Measurements from ENCODE around the gene ZNF865.

The ZNF865 gene

DNA sequence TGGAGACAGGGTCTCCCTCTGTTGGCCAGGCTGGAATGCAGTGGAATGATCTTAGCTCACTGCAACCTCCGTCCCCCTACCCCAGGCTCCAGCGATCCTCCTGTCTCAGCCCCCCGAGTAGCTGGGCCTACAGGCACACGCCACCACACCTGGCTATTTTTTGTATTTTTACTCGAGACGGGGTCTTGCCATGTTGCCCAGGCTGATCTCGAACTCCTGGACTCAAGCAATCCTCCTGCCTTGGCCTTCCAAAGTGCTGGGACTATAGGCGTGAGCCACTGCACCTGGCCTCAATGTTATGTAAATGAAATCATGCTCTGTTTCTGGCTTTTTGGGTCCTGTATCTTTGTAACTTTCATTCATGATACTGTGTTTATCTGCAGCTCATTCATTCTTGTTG is 16.7 kb upstream of the ZNF865 start:
- no peak for DNase-seq (ENCODE audit: low read depth in 2 of 2)
- H3K4me3 ChIP-seq (replicated peaks in 1 of 2; ENCODE audit: low read depth in 2 of 2, low read length in 2 of 2), result no peak overlapping the region

DNA sequence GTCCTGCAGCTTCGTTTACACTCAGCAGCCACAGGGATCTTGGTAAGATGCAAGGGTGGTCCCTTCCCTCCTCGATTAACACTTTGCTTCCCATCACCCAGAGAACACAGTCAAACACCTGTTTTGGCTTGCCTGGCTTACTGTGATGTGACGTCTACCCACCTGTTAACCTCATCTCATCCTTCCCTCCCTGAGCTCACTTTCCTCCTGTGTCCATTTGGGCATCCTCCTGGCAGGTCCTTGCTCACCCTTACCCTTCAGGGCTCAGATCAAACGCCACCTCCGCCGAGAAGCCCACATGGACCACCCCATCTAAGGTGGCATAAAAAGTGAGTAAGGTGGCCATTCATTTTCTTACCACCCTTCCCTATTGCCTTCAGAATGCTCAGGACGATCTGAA is 15.3 kb upstream of the ZNF865 start:
- H3K4me3 ChIP-seq (replicated peaks in 1 of 2; ENCODE audit: low read depth in 2 of 2, low read length in 2 of 2), result no peak overlapping the region
- TF ChIP-seq, protein P1, sequence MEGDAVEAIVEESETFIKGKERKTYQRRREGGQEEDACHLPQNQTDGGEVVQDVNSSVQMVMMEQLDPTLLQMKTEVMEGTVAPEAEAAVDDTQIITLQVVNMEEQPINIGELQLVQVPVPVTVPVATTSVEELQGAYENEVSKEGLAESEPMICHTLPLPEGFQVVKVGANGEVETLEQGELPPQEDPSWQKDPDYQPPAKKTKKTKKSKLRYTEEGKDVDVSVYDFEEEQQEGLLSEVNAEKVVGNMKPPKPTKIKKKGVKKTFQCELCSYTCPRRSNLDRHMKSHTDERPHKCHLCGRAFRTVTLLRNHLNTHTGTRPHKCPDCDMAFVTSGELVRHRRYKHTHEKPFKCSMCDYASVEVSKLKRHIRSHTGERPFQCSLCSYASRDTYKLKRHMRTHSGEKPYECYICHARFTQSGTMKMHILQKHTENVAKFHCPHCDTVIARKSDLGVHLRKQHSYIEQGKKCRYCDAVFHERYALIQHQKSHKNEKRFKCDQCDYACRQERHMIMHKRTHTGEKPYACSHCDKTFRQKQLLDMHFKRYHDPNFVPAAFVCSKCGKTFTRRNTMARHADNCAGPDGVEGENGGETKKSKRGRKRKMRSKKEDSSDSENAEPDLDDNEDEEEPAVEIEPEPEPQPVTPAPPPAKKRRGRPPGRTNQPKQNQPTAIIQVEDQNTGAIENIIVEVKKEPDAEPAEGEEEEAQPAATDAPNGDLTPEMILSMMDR (IDR thresholded peaks at IDR 0.05; ENCODE audit: low read depth, low read length), result no peak
- DNase-seq (ENCODE audit: low read depth in 2 of 2), result no peak

More for the DNA sequence above, 16.7 kb upstream of the ZNF865 start:
- TF ChIP-seq, protein P1 (IDR thresholded peaks at IDR 0.05; ENCODE audit: low read depth, low read length), result no peak

DNA sequence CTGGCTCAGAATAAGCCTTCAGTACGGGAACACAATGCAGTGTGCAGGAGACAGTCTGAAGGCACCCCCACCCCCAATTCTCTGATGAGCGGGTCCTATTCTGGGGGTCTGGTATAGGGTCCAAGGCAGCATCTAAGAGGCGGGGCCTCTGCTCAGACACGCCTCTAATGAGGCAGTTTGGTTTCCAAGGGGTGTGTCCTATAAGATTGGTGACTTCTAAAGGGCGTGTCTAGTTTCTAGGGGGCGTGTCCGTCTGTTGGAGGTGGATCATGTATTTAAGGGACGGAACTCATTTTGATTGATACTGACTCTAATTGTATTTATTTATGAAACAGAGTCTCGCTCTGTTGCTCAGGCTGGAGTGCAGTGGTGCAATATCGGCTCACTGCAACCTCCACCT is 14.8 kb upstream of the ZNF865 start:
- no peak overlapping the region for H3K4me3 ChIP-seq (replicated peaks in 1 of 2; ENCODE audit: low read depth in 2 of 2, low read length in 2 of 2)
- TF ChIP-seq, protein P1 (IDR thresholded peaks at IDR 0.05; ENCODE audit: low read depth, low read length), result no peak
- no peak for DNase-seq (ENCODE audit: low read depth in 2 of 2)

DNA sequence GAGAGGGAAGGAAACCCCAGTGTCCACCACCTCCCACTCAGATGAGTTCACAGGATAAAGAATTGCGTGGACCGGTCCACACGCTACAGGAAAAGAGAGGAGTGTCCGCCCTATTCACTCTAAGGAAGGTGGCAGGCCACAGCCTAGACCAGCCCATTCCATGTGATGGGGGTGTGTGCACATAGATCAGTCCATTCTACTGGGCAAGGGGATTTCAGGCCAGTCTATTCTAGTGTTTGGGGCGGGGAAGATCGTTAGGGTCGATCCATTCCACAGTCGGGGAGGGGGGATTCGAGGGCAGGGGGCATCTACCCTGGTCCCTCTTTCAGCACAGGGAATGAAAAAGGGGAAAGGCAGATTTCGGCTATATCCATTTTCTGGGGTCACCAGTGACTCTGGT is 13.9 kb upstream of the ZNF865 start:
- no peak for DNase-seq (ENCODE audit: low read depth in 2 of 2)
- no peak overlapping the region for H3K4me3 ChIP-seq (replicated peaks in 1 of 2; ENCODE audit: low read depth in 2 of 2, low read length in 2 of 2)
- TF ChIP-seq, protein P1 (IDR thresholded peaks at IDR 0.05; ENCODE audit: low read depth, low read length), result no peak

DNA sequence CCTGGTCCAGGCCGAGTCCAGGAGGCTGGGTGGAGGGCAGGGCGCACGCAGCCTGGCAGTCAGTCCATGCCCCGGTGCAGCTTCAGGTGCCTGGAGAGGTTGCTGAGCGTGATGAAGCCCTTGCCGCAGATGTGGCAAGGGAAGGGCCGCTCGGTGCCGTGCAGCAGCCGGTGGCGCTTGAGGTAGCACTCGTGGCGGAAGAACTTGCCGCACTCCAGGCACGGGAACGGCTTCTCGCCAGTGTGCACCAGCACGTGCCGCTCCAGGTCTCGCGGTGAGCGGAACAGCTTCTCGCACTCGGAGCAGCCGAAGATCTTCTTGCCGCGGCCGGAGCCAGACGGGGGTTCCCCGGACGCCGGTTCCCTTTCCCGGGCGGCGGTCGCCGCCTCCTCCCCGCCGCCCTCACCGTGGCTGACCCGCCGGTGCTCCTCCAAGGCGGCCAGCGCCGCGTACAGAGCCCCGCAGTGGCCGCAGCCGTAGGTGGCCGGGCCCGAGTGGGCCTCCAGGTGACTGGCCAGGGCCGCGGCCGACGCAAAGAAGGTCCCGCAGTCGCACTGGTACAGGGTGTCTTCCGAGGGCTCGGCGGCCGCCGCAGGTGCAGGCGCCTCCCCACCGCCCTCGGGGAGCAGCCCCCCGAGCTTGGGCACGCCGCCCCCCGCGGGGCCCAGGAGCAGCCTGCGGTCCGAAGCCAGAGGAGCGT is 12.9 kb upstream of the ZNF865 start:
- H3K4me3 ChIP-seq (replicated peaks in 1 of 2; ENCODE audit: low read depth in 2 of 2, low read length in 2 of 2), result no peak overlapping the region
- no peak for DNase-seq (ENCODE audit: low read depth in 2 of 2)
- TF ChIP-seq, protein P1 (IDR thresholded peaks at IDR 0.05; ENCODE audit: low read depth, low read length), result no peak

DNA sequence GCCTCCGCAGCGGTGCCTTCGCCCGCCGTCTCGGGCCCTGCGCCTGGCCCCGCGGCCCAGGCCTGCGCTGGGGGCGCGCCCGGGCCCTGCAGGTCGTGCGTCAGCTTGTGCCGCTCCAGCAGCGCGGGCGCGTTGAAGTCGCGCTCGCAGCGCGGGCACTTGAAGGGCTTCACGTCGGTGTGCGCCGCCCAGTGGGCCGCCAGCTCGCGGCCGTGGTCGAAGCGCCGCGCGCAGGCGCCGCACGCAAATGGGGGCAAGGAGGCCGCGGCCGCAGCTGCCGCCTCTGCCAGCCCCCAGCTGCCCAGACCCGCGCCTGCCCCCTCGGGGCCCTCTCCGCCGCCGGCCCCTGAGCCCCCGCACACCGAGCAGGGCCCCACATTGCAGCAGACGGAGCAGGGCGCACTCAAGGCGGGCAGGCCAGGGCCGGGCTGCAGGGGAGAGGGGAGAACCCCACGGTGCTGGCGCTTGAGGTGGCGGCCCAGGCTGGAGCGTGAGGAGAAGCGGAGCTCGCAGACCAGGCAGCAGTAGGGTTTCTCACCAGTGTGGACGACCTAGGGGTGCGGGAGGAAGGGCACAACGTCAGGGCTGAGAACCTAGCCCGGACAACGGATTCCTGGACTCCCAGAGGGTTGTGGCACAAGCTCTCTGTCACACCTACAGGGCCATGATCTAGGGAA is 12.2 kb upstream of the ZNF865 start:
- TF ChIP-seq, protein P1 (IDR thresholded peaks at IDR 0.05; ENCODE audit: low read depth, low read length), result no peak
- no peak for DNase-seq (ENCODE audit: low read depth in 2 of 2)
- no peak overlapping the region for H3K4me3 ChIP-seq (replicated peaks in 1 of 2; ENCODE audit: low read depth in 2 of 2, low read length in 2 of 2)
